Lung (tissue), 12 donors: ENCODE data around the gene TLE1. TPM values are rescaled to one million over a fixed set of nuclear protein-coding genes. Genes with fewer than 3 reads are reported as not detected.

Experiments
- ATAC-seq: fragments of 200-7000 bp; cut with Tn5 transposase; one replicate; pipeline ENCODE4 v1.9.1; 2020; ENCODE audit warnings: moderate number of reproducible peaks; ENCODE audit not compliant: insufficient read depth, low FRiP score
- DNase-seq, 3 donors: peaks; one replicate each; pipeline ENCODE4 v3.0.0-alpha.2; 2013 to 2017
- H3K27ac ChIP-seq, 2 donors: one replicate each; pipeline ENCODE4 v1.5.1; 2013; ENCODE audit warnings: mild to moderate bottlenecking in 2 of 2, moderate library complexity in 2 of 2, control low read depth in 1 of 2, inconsistent platforms in 1 of 2, low read depth in 1 of 2, low read length in 1 of 2
- H3K27me3 ChIP-seq, 3 donors: one replicate each; pipeline ENCODE4 v1.5.1; 2013; ENCODE audit warnings: low read length in 2 of 3; ENCODE audit not compliant: control insufficient read depth in 3 of 3, insufficient read depth in 3 of 3
- H3K36me3 ChIP-seq, 4 donors: one replicate each; pipeline ENCODE4 v1.5.1; 2013; ENCODE audit warnings: low read length in 4 of 4, mild to moderate bottlenecking in 1 of 4, moderate library complexity in 1 of 4; ENCODE audit not compliant: control insufficient read depth in 4 of 4, insufficient read depth in 4 of 4
- H3K4me1 ChIP-seq, 5 donors: one replicate each; pipeline ENCODE4 v1.5.1; 2013; ENCODE audit warnings: low read length in 5 of 5, mild to moderate bottlenecking in 2 of 5, moderate library complexity in 1 of 5; ENCODE audit not compliant: control insufficient read depth in 5 of 5, insufficient read depth in 5 of 5
- H3K4me3 ChIP-seq: one replicate; pipeline ENCODE4 v1.5.1; 2013; ENCODE audit warnings: mild to moderate bottlenecking, control low read depth, moderate library complexity
- H3K9ac ChIP-seq, 2 donors: one replicate each; pipeline ENCODE4 v1.5.1; 2013; ENCODE audit warnings: low read length in 2 of 2, control low read depth in 1 of 2; ENCODE audit not compliant: insufficient read depth in 1 of 2
- H3K9me3 ChIP-seq, 4 donors: one replicate each; pipeline ENCODE4 v1.5.1; 2013; ENCODE audit warnings: low read length in 3 of 4, mild to moderate bottlenecking in 1 of 4, moderate library complexity in 1 of 4; ENCODE audit not compliant: control insufficient read depth in 4 of 4, insufficient read depth in 3 of 4
- CTCF ChIP-seq: IDR thresholded peaks from 2 replicates; pipeline ENCODE4 v1.5.1; 2012; ENCODE audit warnings: mild to moderate bottlenecking; ENCODE audit errors: control extremely low read depth, extremely low read depth
- WGBS, 2 donors: extraction: QIAGEN DNeasy Blood & Tissue Kit; methylation state at CpG; one replicate each; pipeline ENCODE4 v1.1.7; 2013; 5-methylcytosine and 5-hydroxymethylcytosine counted together
- polyA plus RNA-seq, 2 donors: library from polyadenylated mRNA; stranded (reverse); fragments of 200-250 nt; gene quantifications; one replicate each; pipeline ENCODE4 v1.2.1, GENCODE V29; 2013
- total RNA-seq, 2 donors: library from RNA; depleted of rRNA in 1 of 2; stranded (reverse); fragments of >200 nt in 1 of 2; gene quantifications; one replicate each; pipeline ENCODE4 v1.2.1, GENCODE V29; 2014 to 2021
- donor health status: control.
- donor health status: control.
- donor health status: Bipolar disorder and iron deficiency.
- donor health status: healthy.
- donor health status: DM: yes; HTN: yes; CAD: no.

TLE1 gene
- total and polyA plus RNA-seq, 4 donors: 16.8 to 35.2 (median 19.4) TPM

GRCh38 chr9:81600631-81601030, 88.7 kb downstream of the TLE1 start:
- Histone ChIP-seq H3K4me3 (no peak overlapping the region), H3K9me3 (peaks cover 0 to 2% (median 0%) of the 10 kb centered on the region in 4 donors), H3K27me3 (no peaks in the 10 kb centered on the region), H3K27ac (peak overlapping the region in 1 of 2 donors; percentile 47), H3K9ac (no peak overlapping the region), H3K4me1 (peaks cover 0 to 5% (median 0%) of the 10 kb centered on the region in 5 donors), H3K36me3 (peaks cover 0 to 34% (median 14%) of the 10 kb centered on the region in 4 donors)
- ATAC-seq (no peak), DNase-seq (no peak)
- 88 to 95% methylated on average over 4 of the region's 4 CpGs for WGBS, 2 donors
- no peak for TF ChIP-seq CTCF

GRCh38 chr9:81599837-81600236, 89.5 kb downstream of the TLE1 start:
- Histone ChIP-seq H3K4me3 (no peak overlapping the region), H3K36me3 (peaks cover 0 to 29% (median 12%) of the 10 kb centered on the region in 4 donors), H3K4me1 (peaks cover 0 to 5% (median 0%) of the 10 kb centered on the region in 5 donors), H3K27ac (no peak overlapping the region), H3K27me3 (no peaks in the 10 kb centered on the region), H3K9me3 (peaks cover 0 to 2% (median 0%) of the 10 kb centered on the region in 4 donors), H3K9ac (no peak overlapping the region)
- ATAC-seq: no peak
- no peak for TF ChIP-seq CTCF
- DNase-seq: no peak
- 22 to 32% methylated on average over 1 of the region's 1 CpG for WGBS, 2 donors

GRCh38 chr9:81598811-81599210, 90.5 kb downstream of the TLE1 start:
- Histone ChIP-seq H3K9ac (no peak overlapping the region), H3K4me1 (peaks cover 0 to 5% (median 0%) of the 10 kb centered on the region in 5 donors), H3K27me3 (no peaks in the 10 kb centered on the region), H3K9me3 (peaks cover 0 to 2% (median 0%) of the 10 kb centered on the region in 4 donors), H3K27ac (no peak overlapping the region), H3K4me3 (no peak overlapping the region), H3K36me3 (peaks cover 0 to 20% (median 8%) of the 10 kb centered on the region in 4 donors)
- TF ChIP-seq CTCF: no peak
- ATAC-seq (no peak), DNase-seq (no peak)
- WGBS, 2 donors: 84 to 99% methylated on average over 1 of the region's 1 CpG

GRCh38 chr9:81598123-81598497, 91.2 kb downstream of the TLE1 start:
- Histone ChIP-seq H3K4me3 (no peak overlapping the region), H3K27me3 (no peaks in the 10 kb centered on the region), H3K36me3 (peaks cover 0 to 20% (median 8%) of the 10 kb centered on the region in 4 donors), H3K9me3 (peaks cover 0 to 2% (median 0%) of the 10 kb centered on the region in 4 donors), H3K27ac (no peak overlapping the region), H3K4me1 (peaks cover 0 to 5% (median 0%) of the 10 kb centered on the region in 5 donors), H3K9ac (no peak overlapping the region)
- no peak for TF ChIP-seq CTCF
- 83 to 88% methylated on average over 9 of the region's 9 CpGs for WGBS, 2 donors
- ATAC-seq (no peak), DNase-seq (no peak)
